Measurements from ENCODE around the gene SPATA13.

Gene SPATA13

DNA sequence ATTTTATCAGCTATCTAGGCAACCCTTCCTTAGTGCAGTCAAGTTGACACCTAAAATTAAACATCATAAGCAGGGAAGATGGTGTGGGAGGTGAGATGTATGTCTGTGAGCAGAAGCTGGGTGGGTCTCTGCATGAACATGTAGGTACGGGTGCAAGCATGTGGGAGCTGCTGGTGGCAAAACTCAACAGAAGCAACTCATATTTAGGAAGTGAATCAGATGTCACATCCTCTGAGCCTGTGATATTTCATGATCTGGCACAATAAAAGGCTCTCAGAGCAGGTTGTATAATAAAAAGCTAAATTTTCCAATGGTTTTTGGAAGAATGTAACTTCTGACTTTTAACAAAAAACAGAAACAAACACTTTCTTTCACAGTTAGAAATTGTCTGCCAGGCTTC, 193.2 kb downstream of the SPATA13 start:
- H3K27ac ChIP-seq = no peak overlapping the region
- no peaks in the 10 kb centered on the region for H3K9me3 ChIP-seq
- H3K4me3 ChIP-seq = no peak overlapping the region
- no peaks in the 10 kb centered on the region for H3K36me3 ChIP-seq
- no peaks in the 10 kb centered on the region for H3K4me1 ChIP-seq
- no peak for DNase-seq
- no peaks in the 10 kb centered on the region for H3K27me3 ChIP-seq
- TF ChIP-seq CTCF (IDR thresholded peaks at IDR 0.05) = no peak
- intact Hi-C loops (cut with DNase I; ENCODE audit: low total_unique reads) = no loop called here

DNA sequence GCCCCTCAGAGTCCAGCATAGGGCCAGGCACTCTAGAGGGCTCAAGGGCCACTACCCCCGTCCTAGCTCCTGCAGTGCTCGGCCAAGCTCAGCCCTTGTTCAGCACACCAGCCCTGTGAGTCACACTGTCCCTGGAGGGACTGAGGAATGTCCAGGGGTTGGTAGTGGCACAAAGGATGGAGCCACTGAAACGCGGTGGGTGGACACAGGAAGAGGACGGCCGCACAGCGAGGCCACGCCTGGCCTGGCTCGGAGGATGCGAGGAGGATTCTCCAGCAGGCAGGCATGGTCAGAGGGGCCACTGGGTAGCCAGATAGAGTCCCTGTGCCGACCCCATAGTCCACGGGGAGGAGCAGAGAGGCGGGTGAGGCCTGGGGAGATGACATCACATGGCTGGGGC, 194.6 kb downstream of the SPATA13 start:
- Histone ChIP-seq H3K9me3 (no peaks in the 10 kb centered on the region), H3K4me3 (no peak overlapping the region), H3K36me3 (no peaks in the 10 kb centered on the region), H3K27me3 (no peaks in the 10 kb centered on the region), H3K27ac (no peak overlapping the region), H3K4me1 (no peaks in the 10 kb centered on the region)
- no peak for DNase-seq
- TF ChIP-seq CTCF (IDR thresholded peaks at IDR 0.05) = no peak
- intact Hi-C loops (cut with DNase I; ENCODE audit: low total_unique reads) = no loop called here

- intact Hi-C loops (cut with DNase I; ENCODE audit: low total_unique reads) = no loop called here
- no peaks in the 10 kb centered on the region for H3K36me3 ChIP-seq
- no peaks in the 10 kb centered on the region for H3K4me1 ChIP-seq
- H3K4me3 ChIP-seq = no peak overlapping the region
- no peak overlapping the region for H3K27ac ChIP-seq
- no peaks in the 10 kb centered on the region for H3K27me3 ChIP-seq
- no peak for TF ChIP-seq CTCF (IDR thresholded peaks at IDR 0.05)
- H3K9me3 ChIP-seq = no peaks in the 10 kb centered on the region
- DNase-seq = no peak
These were observed 195.8 kb downstream of the SPATA13 start for GRCh38 chr13:24356270-24356669.
